CD4-positive, CD25-positive, alpha-beta regulatory T cell (primary cell): ENCODE measurements around the gene BBX. TPM values are rescaled to one million over a fixed set of nuclear protein-coding genes. Genes with fewer than 3 reads are reported as not detected.
A peak's percentile ranks its signal among the peaks of the same experiment; 100 is the strongest.

Experiments used
- ATAC-seq, 2 donors: fragments of 150-1000 bp; cut with Tn5 transposase; one replicate each; pipeline ENCODE4 v1.10.0; 2021; ENCODE audit warnings: low read depth in 2 of 2, moderate number of reproducible peaks in 2 of 2, moderate library complexity in 1 of 2
- DNase-seq, 3 donors: peaks; one replicate each; pipeline versions ENCODE4 v3.0.0 to v3.0.0-alpha.2; 2012 to 2022; ENCODE audit warnings: mixed read lengths in 1 of 3
- H3K27ac ChIP-seq: one replicate; pipeline ENCODE4 v1.7.0; 2013; ENCODE audit warnings: mild to moderate bottlenecking, low read length; ENCODE audit not compliant: insufficient read depth, poor library complexity, severe bottlenecking
- H3K27me3 ChIP-seq: one replicate; pipeline ENCODE4 v1.7.0; 2013; ENCODE audit warnings: low read length; ENCODE audit not compliant: control insufficient read depth, insufficient read depth
- H3K36me3 ChIP-seq: one replicate; pipeline ENCODE4 v1.7.0; 2013; ENCODE audit warnings: mild to moderate bottlenecking, low read length, moderate library complexity; ENCODE audit not compliant: control insufficient read depth, insufficient read depth
- H3K4me1 ChIP-seq: 2 replicates; pipeline ENCODE4 v1.7.0; 2013; ENCODE audit warnings: mild to moderate bottlenecking, low read length; ENCODE audit not compliant: insufficient read depth, control insufficient read depth, poor library complexity, severe bottlenecking
- H3K4me3 ChIP-seq: one replicate; pipeline ENCODE4 v1.7.0; 2013; ENCODE audit warnings: low read depth, mild to moderate bottlenecking, low read length, moderate library complexity
- H3K9me3 ChIP-seq, 2 experiments: 1 replicate in 1 of 2; 2 replicates in 1 of 2; pipeline ENCODE4 v1.7.0; 2013; ENCODE audit warnings: low read length in 2 of 2, mild to moderate bottlenecking in 1 of 2, moderate library complexity in 1 of 2; ENCODE audit not compliant: control insufficient read depth in 2 of 2
- H3K27ac Mint-ChIP-seq, 3 donors: one replicate each; pipeline ENCODE4 v1.8.0; 2020 to 2022; ENCODE audit warnings: mild to moderate bottlenecking in 3 of 3, mixed read lengths in 3 of 3, moderate library complexity in 2 of 3
- H3K27me3 Mint-ChIP-seq: one replicate; pipeline ENCODE4 v1.8.0; 2022; ENCODE audit warnings: mild to moderate bottlenecking, mixed read lengths
- H3K36me3 Mint-ChIP-seq: one replicate; pipeline ENCODE4 v1.8.0; 2020; ENCODE audit warnings: mixed read lengths
- H3K4me1 Mint-ChIP-seq, 4 donors: one replicate each; pipeline ENCODE4 v1.8.0; 2020 to 2022; ENCODE audit warnings: mixed read lengths in 4 of 4, mild to moderate bottlenecking in 1 of 4
- H3K4me3 Mint-ChIP-seq, 4 donors: one replicate each; pipeline ENCODE4 v1.8.0; 2020 to 2022; ENCODE audit warnings: mild to moderate bottlenecking in 4 of 4, mixed read lengths in 4 of 4, moderate library complexity in 3 of 4
- H3K9me3 Mint-ChIP-seq, 7 donors: one replicate each; pipeline ENCODE4 v1.8.0; 2020 to 2022; ENCODE audit warnings: mixed read lengths in 7 of 7, mild to moderate bottlenecking in 3 of 7, moderate library complexity in 2 of 7
- polyA plus RNA-seq, 4 donors: library from polyadenylated mRNA; unstranded; fragments of 300-500 nt; fragmentation: Illumina TruSeq; gene quantifications; one replicate each; pipeline ENCODE4 v1.2.3, GENCODE V29; 2021
- total RNA-seq: library from RNA; stranded (reverse); gene quantifications from one replicate; pipeline ENCODE4 v1.2.3, GENCODE V29; 2022

BBX gene
- total and polyA plus RNA-seq, 5 donors from 2014 or later = 62.1 to 96.2 (median 82.8) TPM

- peaks cover 12% of the 10 kb centered on the region for H3K36me3 Mint-ChIP-seq
- Histone ChIP-seq H3K9me3 (no peaks in the 10 kb centered on the region), H3K4me1 (no peaks in the 10 kb centered on the region), H3K27me3 (no peaks in the 10 kb centered on the region), H3K27ac (no peak overlapping the region), H3K4me3 (no peak overlapping the region), H3K36me3 (peaks cover 5% of the 10 kb centered on the region)
- no peak overlapping the region for H3K4me3 Mint-ChIP-seq
- DNase-seq = no peak
- H3K27ac Mint-ChIP-seq = peak overlapping the region in 1 of 3 donors; percentile 25
- H3K4me1 Mint-ChIP-seq = peaks cover 16 to 30% (median 20%) of the 10 kb centered on the region in 4 donors
- no peak for ATAC-seq
- no peaks in the 10 kb centered on the region for H3K9me3 Mint-ChIP-seq
- no peaks in the 10 kb centered on the region for H3K27me3 Mint-ChIP-seq
Measured at GRCh38 chr3:107641572-107642307, 119.0 kb downstream of the BBX start.

- Mint-ChIP-seq H3K36me3 (peaks cover 20% of the 10 kb centered on the region), H3K27ac (peak overlapping the region in 1 of 3 donors; percentile 1), H3K27me3 (no peaks in the 10 kb centered on the region), H3K4me3 (no peak overlapping the region), H3K9me3 (no peaks in the 10 kb centered on the region), H3K4me1 (peaks cover 8 to 30% (median 18%) of the 10 kb centered on the region in 4 donors)
- ATAC-seq (no peak), DNase-seq (peak in 1 of 3 donors; percentile 25)
- Histone ChIP-seq H3K4me1 (no peaks in the 10 kb centered on the region), H3K9me3 (no peaks in the 10 kb centered on the region), H3K27me3 (no peaks in the 10 kb centered on the region), H3K27ac (no peak overlapping the region), H3K4me3 (no peak overlapping the region), H3K36me3 (peaks cover 5% of the 10 kb centered on the region)
Measured at GRCh38 chr3:107643038-107643883, 120.5 kb downstream of the BBX start.

DNA sequence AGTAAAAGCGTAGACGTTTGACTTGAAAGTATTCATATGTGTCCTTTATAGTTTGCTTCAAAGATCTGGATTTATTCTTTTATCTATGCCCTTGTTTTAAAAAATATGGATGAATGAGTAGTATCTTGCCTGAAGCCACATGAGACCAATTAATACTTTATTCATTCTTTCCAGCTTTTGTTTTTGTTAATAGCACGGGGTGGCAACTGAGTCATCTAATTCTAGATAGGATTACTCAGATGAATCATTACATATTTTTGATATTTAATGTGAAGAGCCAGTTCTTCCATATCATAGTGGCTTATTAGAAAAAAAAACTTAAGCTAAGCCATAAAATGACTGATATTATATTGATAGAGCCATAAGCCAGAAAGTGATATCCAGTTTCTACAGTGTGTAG is 121.9 kb downstream of the BBX start:
- Histone ChIP-seq H3K4me1 (no peaks in the 10 kb centered on the region), H3K27me3 (no peaks in the 10 kb centered on the region), H3K27ac (no peak overlapping the region), H3K9me3 (no peaks in the 10 kb centered on the region), H3K36me3 (peaks cover 6% of the 10 kb centered on the region), H3K4me3 (no peak overlapping the region)
- no peaks in the 10 kb centered on the region for H3K27me3 Mint-ChIP-seq
- H3K27ac Mint-ChIP-seq = no peak overlapping the region
- no peaks in the 10 kb centered on the region for H3K9me3 Mint-ChIP-seq
- DNase-seq (no peak), ATAC-seq (no peak)
- H3K4me3 Mint-ChIP-seq = no peak overlapping the region
- peaks cover 30% of the 10 kb centered on the region for H3K36me3 Mint-ChIP-seq
- H3K4me1 Mint-ChIP-seq = peaks cover 12 to 37% (median 25%) of the 10 kb centered on the region in 4 donors

DNA sequence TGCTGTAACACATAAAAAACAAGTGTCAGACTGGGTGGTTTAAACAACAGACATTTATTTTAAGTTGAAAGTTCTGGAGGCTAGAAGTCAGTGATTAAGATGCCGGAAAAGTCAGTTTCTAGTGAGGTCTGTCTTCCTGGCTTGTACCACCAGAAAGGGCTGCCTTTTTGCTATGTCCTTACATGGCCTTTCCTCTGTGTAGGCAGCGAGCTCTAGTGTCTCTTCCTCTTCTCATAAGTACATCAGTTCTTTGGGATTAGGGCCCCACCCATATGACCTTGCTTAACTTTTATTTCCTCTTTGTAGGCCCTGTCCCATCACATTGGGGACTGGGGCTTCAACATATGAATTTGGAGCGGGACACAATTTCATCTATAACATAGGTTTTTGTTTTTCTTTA is 128.0 kb downstream of the BBX start:
- Mint-ChIP-seq H3K36me3 (peaks cover 24% of the 10 kb centered on the region), H3K4me1 (peaks cover 15 to 39% (median 28%) of the 10 kb centered on the region in 4 donors), H3K4me3 (no peak overlapping the region), H3K9me3 (no peaks in the 10 kb centered on the region), H3K27ac (no peak overlapping the region), H3K27me3 (no peaks in the 10 kb centered on the region)
- Histone ChIP-seq H3K36me3 (peaks cover 6% of the 10 kb centered on the region), H3K4me1 (no peaks in the 10 kb centered on the region), H3K4me3 (no peak overlapping the region), H3K9me3 (no peaks in the 10 kb centered on the region), H3K27ac (no peak overlapping the region), H3K27me3 (no peaks in the 10 kb centered on the region)
- DNase-seq = no peak
- ATAC-seq = no peak

GRCh38 chr3:107651782-107652181 is 129.0 kb downstream of the BBX start:
- H3K9me3 Mint-ChIP-seq = no peaks in the 10 kb centered on the region
- H3K36me3 ChIP-seq = peaks cover 2% of the 10 kb centered on the region
- peaks cover 24% of the 10 kb centered on the region for H3K36me3 Mint-ChIP-seq
- DNase-seq = no peak
- no peak overlapping the region for H3K4me3 ChIP-seq
- no peaks in the 10 kb centered on the region for H3K9me3 ChIP-seq
- H3K4me1 ChIP-seq = no peaks in the 10 kb centered on the region
- no peaks in the 10 kb centered on the region for H3K27me3 Mint-ChIP-seq
- peaks cover 15 to 38% (median 27%) of the 10 kb centered on the region in 4 donors for H3K4me1 Mint-ChIP-seq
- H3K4me3 Mint-ChIP-seq = no peak overlapping the region
- H3K27ac Mint-ChIP-seq = peak overlapping the region; percentile 21 to 73 (median 67)
- H3K27ac ChIP-seq = no peak overlapping the region
- no peaks in the 10 kb centered on the region for H3K27me3 ChIP-seq
- no peak for ATAC-seq

GRCh38 chr3:107654218-107654617 is 131.5 kb downstream of the BBX start:
- H3K36me3 Mint-ChIP-seq = peaks cover 11% of the 10 kb centered on the region
- no peaks in the 10 kb centered on the region for H3K27me3 Mint-ChIP-seq
- H3K4me3 Mint-ChIP-seq = no peak overlapping the region

GRCh38 chr3:107657971-107658370 is 135.2 kb downstream of the BBX start:
- no peaks in the 10 kb centered on the region for H3K9me3 ChIP-seq
- ATAC-seq (no peak), DNase-seq (no peak)
- no peak overlapping the region for H3K4me3 ChIP-seq
- peaks cover 6% of the 10 kb centered on the region for H3K4me1 ChIP-seq
- Mint-ChIP-seq H3K27me3 (no peaks in the 10 kb centered on the region), H3K4me3 (no peak overlapping the region), H3K4me1 (peaks cover 19 to 36% (median 24%) of the 10 kb centered on the region in 4 donors), H3K27ac (no peak overlapping the region), H3K9me3 (no peaks in the 10 kb centered on the region), H3K36me3 (peaks cover 17% of the 10 kb centered on the region)
- H3K36me3 ChIP-seq = peaks cover 3% of the 10 kb centered on the region
- H3K27ac ChIP-seq = no peak overlapping the region
- no peaks in the 10 kb centered on the region for H3K27me3 ChIP-seq

More at GRCh38 chr3:107654218-107654617, 131.5 kb downstream of the BBX start:
- Mint-ChIP-seq H3K9me3 (no peaks in the 10 kb centered on the region), H3K27ac (no peak overlapping the region), H3K4me1 (peaks cover 14 to 38% (median 23%) of the 10 kb centered on the region in 4 donors)
- DNase-seq (no peak), ATAC-seq (no peak)
- H3K4me1 ChIP-seq = no peaks in the 10 kb centered on the region
- no peaks in the 10 kb centered on the region for H3K27me3 ChIP-seq
- H3K27ac ChIP-seq = no peak overlapping the region
- peaks cover under 1% of the 10 kb centered on the region for H3K36me3 ChIP-seq
- no peak overlapping the region for H3K4me3 ChIP-seq
- H3K9me3 ChIP-seq = no peaks in the 10 kb centered on the region
